Measurements from ENCODE around the gene ST3GAL5.

ST3GAL5 gene

DNA sequence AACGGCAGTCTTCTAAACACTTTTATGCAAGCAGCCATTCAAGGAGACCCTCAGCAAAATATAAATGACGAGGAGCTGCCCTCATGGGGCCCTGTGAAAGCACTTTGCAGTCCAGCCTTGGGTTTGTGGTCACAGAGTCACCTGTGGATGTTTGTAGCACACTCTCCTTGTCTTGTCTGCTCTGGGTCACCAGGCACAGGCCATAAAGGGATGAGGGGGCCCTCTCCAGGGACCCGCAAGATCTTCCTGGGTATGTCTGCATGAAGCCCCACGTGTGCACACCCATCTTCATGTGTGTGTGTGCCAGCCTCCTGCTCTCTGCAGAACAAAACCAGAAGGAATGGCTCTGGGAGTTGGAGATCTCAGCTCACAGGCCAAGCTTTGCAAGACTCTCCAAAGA lies 98.8 kb downstream of the ST3GAL5 start:
- DNase-seq (ENCODE audit: low read depth, low spot score) = no peak

DNA sequence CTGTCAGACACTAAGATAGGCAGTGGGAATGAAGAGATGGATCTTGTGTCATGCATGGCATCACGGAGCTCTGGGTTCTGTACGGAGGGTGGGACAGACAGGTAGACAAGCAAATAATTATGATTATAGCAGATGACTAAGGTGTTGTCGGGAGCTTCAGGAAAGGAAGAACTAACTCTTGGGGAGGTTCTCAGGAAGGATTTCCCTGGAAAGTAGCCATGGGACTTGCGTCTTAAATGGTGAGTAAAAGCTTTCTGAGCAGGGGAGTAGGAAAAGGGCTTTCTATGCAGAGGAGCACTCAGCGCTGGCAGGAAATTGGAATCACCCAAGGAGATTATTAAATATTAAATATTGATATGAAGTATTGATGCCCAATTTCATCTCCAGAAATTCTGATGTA lies 99.5 kb downstream of the ST3GAL5 start:
- DNase-seq (ENCODE audit: low read depth, low spot score) = no peak

DNA sequence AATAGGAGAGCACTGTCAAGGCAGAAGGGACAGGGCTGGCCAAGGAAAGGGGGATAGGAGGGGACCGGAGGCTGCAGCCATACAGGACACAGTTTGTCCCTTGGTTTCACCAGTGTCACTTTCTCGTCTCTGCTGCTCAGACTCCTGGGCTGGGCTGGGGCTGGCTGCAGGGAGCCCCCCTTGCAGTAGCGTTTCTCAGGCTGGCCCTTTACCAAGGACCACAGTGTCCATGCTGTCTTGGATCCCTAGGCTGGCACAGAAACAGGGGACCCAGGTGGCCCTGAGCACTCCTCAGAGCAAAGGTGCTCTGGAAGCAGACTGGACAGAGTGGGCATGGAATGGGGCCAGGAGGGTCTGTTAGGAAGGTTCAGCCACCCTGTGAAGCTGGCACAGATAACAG lies 100.2 kb downstream of the ST3GAL5 start:
- no peak for DNase-seq (ENCODE audit: low read depth, low spot score)

DNA sequence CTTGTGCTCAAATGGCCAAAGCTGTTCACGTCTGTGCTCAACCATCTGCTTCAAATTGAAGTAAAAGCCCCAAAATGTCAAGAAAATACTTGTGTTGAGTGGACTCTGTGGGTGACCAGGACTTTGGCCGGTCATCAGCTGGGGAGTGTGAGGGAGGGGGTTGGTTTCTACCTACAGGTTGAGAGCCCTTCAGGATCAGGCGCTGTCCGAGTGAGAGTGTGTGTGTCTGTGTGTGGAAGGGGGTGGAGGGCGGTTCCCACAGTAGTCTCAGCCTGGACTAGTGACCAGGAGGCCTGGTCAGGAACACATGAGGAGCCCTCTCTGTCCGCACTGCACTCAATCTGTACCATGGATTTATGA lies 100.8 kb downstream of the ST3GAL5 start:
- DNase-seq (ENCODE audit: low read depth, low spot score) = no peak

DNA sequence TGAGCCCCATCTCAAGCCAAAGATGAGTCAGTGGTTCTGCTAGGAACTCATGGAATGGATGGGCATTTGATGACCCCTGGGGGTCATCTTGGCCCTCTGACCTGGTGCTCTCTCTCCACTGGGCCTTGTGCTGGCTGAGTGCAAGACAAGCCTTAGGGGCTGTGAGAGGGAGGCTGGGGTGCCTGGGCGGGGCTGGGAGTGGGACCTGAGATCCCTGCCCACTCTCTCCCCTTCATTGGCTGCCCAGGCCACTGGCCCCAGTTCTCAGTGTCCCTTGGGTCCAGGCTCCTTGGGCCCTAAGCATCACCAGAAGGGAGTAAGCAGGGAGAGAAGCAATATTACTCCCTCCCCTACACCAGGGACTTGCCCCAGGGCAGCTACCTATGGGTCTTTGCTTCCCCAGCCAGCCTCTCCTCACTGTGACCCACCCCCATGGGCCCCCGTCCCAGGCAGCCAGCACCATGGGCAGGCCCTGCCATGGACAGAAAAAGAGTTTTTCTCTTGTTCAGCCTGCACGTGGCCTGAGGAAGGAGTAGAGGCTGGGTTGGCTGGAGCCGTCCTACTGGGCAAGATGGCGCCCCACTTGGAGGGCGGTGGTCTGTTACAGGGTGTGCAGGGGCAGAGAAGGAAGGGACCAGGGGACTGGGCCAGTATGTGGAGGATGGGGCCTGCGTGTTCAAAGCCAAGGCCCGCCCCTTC lies 101.4 kb downstream of the ST3GAL5 start:
- DNase-seq (ENCODE audit: low read depth, low spot score) = no peak

All from ELF-1 (cell line).